Measurements from ENCODE around the gene OR5AN1. TPM values are rescaled to one million over a fixed set of nuclear protein-coding genes. Genes with fewer than 3 reads are reported as not detected.
"Not testable (repeated sequence)": the region's sequence is repeated elsewhere in the genome, so short reads cannot be mapped to it uniquely, and the experiment has no call there.

OR5AN1 gene
- total RNA-seq, 2 donors from 2014 or later: not detected

DNA sequence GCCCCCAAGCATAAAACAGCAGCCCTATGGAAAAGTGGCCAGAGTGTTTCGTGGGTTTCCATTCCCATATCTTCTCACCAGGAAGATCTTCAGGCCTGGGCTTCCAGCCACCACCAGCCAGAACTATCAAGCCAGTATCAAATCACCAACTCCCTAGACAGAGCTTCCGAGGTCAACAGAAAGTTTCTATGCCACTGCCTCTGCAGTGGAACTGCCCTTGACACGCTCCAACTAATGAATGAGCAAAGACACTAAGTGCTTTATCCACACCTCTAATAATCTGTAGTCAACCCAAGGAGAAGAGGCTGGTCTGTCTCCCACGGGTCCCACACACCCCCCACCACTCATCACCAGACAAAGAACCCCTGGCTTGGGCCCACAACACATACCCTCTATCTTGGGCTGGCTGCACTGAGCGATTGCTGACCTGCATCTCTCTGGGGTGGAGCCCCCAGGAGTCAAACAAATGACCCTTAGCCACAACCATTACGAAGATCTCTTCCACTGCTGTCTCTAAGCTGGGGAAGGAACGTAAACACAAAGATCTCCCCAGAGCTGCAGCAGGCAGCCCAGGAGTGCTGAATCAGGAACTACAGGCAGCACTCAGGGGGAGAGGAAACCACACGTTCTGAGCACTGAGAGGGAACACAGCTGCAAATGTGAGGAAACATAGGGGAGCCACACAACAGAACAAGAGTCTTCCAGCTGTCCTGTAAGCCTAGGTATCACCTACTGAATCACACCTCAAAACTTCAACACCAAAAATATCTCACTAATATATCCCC, 9.7 kb downstream of the OR5AN1 start:
- H3K36me3 ChIP-seq: no peaks in the 10 kb centered on the region
- no peak overlapping the region for H3K27ac ChIP-seq
- H3K4me1 ChIP-seq (replicated peaks): no peaks in the 10 kb centered on the region
- H3K4me3 ChIP-seq: no peak overlapping the region
- no peaks in the 10 kb centered on the region for H3K9me3 ChIP-seq
- no peak for DNase-seq (ENCODE audit: low spot score)
- 72% methylated on average over 8 of the region's 8 CpGs for WGBS
- no peaks in the 10 kb centered on the region for H3K27me3 ChIP-seq (replicated peaks; ENCODE audit: insufficient read depth)
- intact Hi-C loops (cut with DNase I): no loop called here
- TF ChIP-seq POLR2AphosphoS5 (IDR thresholded peaks at IDR 0.05) (no peak), POLR2A (IDR thresholded peaks at IDR 0.05) (no peak)
- TF ChIP-seq, protein P1, sequence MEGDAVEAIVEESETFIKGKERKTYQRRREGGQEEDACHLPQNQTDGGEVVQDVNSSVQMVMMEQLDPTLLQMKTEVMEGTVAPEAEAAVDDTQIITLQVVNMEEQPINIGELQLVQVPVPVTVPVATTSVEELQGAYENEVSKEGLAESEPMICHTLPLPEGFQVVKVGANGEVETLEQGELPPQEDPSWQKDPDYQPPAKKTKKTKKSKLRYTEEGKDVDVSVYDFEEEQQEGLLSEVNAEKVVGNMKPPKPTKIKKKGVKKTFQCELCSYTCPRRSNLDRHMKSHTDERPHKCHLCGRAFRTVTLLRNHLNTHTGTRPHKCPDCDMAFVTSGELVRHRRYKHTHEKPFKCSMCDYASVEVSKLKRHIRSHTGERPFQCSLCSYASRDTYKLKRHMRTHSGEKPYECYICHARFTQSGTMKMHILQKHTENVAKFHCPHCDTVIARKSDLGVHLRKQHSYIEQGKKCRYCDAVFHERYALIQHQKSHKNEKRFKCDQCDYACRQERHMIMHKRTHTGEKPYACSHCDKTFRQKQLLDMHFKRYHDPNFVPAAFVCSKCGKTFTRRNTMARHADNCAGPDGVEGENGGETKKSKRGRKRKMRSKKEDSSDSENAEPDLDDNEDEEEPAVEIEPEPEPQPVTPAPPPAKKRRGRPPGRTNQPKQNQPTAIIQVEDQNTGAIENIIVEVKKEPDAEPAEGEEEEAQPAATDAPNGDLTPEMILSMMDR (IDR thresholded peaks at IDR 0.05): no peak

DNA sequence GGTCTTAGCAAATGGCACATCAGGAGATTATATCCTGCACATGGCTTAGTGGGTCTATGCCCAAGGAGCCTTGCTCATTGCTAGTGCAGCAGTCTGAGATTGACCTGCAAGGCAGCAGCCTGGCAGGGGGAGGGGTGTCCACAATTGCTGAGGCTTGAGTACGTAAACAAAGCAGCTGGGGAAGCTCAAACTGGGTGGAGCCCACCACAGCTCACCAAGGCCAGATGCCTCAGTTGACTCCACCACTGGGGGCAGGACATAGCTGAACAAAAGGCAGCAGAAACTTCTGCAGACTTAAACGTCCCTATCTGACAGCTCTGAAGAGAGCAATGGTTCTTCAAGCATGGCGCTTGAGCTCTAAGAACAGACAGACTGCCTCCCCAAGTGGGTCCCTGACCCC, 13.6 kb downstream of the OR5AN1 start:
- intact Hi-C loops (cut with DNase I); H3K36me3 ChIP-seq; H3K27me3 ChIP-seq (replicated peaks; ENCODE audit: insufficient read depth); H3K4me1 ChIP-seq (replicated peaks); H3K4me3 ChIP-seq; H3K9me3 ChIP-seq; DNase-seq (ENCODE audit: low spot score); H3K27ac ChIP-seq: not testable (repeated sequence)
- 29% methylated on average over 3 of the region's 3 CpGs for WGBS

DNA sequence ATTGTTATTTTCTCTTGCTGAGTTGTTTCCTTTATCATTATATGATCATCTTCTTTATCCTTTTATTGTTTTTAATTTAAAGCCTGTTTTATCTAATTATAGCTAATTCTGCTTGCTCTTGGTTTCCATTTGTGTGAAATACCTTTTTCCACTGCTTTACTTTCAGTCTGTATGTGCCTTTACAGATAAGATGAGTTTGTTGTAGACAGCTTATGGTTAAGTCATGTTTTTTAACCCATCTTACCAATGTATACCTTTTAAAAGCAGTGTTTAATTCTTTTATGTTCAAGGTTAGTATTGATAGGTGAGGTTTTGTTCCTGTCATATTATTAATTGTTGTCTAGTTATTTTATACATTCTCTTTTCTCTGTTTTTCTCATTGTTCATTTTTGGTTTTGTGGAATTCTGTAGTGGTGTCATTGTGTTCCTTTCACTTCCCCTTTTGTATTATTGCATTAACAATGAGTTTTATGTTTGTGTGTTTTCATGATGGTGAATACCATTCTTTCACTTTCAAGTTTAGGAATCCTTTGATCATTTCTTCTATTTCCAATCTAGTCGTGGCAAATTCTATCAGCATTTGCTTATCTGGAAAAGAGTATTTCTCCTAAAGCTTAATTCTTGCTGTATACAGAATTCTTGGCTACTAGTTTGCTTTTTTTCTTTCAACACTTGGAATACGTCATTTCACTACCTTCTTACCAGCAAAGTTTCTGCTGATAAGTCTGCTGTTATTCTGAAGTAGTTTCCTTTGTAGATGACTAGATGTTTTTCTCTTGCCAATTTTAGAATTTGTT, 21.8 kb downstream of the OR5AN1 start:
- Histone ChIP-seq H3K27me3 (replicated peaks; ENCODE audit: insufficient read depth) (no peaks in the 10 kb centered on the region), H3K9me3 (no peaks in the 10 kb centered on the region), H3K27ac (no peak overlapping the region), H3K4me1 (replicated peaks) (no peaks in the 10 kb centered on the region), H3K4me3 (no peak overlapping the region), H3K36me3 (no peaks in the 10 kb centered on the region)
- DNase-seq (ENCODE audit: low spot score): no peak
- no peak for TF ChIP-seq POLR2A (IDR thresholded peaks at IDR 0.05)
- no peak for TF ChIP-seq POLR2AphosphoS5 (IDR thresholded peaks at IDR 0.05)
- TF ChIP-seq, protein P1 (IDR thresholded peaks at IDR 0.05): no peak
- intact Hi-C loops (cut with DNase I): no loop called here
- 71% methylated on average over 2 of the region's 2 CpGs for WGBS

DNA sequence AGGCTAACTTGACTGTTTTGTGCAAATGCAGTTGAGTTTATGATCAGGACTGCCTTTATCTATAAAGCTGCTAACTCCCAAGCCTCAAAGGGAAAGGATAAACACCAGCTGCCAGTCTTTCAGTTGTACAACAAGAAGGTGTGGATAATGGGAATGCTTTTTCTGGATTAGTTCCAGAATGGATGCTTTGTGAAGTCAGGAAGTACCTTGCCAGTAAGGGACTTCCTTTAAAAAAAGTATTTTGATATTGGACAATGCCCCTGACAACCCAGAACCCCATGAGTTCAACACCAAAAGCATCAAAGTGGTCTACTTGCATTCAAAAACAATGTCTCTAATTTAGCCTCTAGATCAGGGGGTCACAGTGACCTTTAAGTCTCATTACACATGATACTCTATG, 35.5 kb downstream of the OR5AN1 start:
- H3K4me1 ChIP-seq (replicated peaks): no peaks in the 10 kb centered on the region
- no peaks in the 10 kb centered on the region for H3K27me3 ChIP-seq (replicated peaks; ENCODE audit: insufficient read depth)
- H3K36me3 ChIP-seq: no peaks in the 10 kb centered on the region
- no peak for TF ChIP-seq POLR2AphosphoS5 (IDR thresholded peaks at IDR 0.05)
- TF ChIP-seq, protein P1 (IDR thresholded peaks at IDR 0.05): no peak
- no peak for TF ChIP-seq POLR2A (IDR thresholded peaks at IDR 0.05)
- no peak overlapping the region for H3K27ac ChIP-seq
- no peak for DNase-seq (ENCODE audit: low spot score)
- intact Hi-C loops (cut with DNase I): no loop called here
- no peak overlapping the region for H3K4me3 ChIP-seq
- no peaks in the 10 kb centered on the region for H3K9me3 ChIP-seq

DNA sequence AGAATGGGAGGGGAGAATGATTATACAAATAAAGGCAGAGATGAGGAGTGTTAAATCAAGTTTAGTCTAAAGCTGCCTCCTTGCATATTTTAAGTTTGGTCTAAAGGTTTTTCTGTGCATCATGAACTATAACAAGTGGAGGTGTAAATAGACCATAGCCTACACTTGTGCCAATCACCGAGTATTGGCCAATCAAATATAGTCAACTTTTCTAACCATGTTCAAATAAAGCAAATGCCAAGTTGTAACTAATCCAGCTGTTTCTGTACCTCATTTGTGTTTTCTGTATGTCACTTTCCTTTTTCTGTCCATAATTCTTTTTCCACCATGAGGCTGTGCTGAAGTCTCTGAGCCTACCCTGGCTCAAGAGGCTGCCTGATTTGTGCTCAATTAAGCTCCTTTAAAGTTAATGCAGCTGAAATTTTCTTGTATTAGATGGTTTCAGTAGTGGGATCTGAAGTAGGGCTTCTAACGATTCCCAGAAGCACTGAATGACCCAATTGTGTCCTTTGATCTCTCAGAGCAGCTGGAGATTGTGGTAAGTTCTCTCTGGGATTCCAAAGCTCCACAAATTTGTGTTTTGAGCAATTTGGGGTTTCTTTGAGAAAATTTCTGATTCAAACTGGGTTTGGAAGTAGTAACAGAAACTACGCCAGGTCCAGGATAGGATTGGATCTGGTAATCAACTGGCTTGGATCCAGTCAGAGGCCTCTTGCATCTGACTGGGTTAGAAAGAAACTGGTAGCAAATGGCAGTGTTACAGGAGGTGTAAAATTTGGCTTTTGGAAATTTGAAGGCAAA, 42.0 kb downstream of the OR5AN1 start:
- Histone ChIP-seq H3K27me3 (replicated peaks; ENCODE audit: insufficient read depth) (no peaks in the 10 kb centered on the region), H3K4me1 (replicated peaks) (no peaks in the 10 kb centered on the region), H3K36me3 (no peaks in the 10 kb centered on the region), H3K27ac (no peak overlapping the region), H3K9me3 (no peaks in the 10 kb centered on the region), H3K4me3 (no peak overlapping the region)
- WGBS: 70% methylated on average over 3 of the region's 3 CpGs
- intact Hi-C loops (cut with DNase I): no loop called here
- TF ChIP-seq POLR2AphosphoS5 (IDR thresholded peaks at IDR 0.05) (no peak), POLR2A (IDR thresholded peaks at IDR 0.05) (no peak)
- TF ChIP-seq, protein P1 (IDR thresholded peaks at IDR 0.05): no peak
- DNase-seq (ENCODE audit: low spot score): no peak
